Measurements from ENCODE around the gene CHRFAM7A.
"Not testable (repeated sequence)": the region's sequence is repeated elsewhere in the genome, so short reads cannot be mapped to it uniquely, and the experiment has no call there.

The CHRFAM7A gene

GRCh38 chr15:30392766-30393663 lies at the start of gene CHRFAM7A:
TSS of gene CHRFAM7A (minus strand) at chr15:30393540. CDS start at chr15:30383351, 10,189 bp downstream.
- H3K9ac ChIP-seq (ENCODE audit: low read depth, low read length); H3K36me3 ChIP-seq (ENCODE audit: insufficient read depth, low read depth, low read length); H3K9me3 ChIP-seq (ENCODE audit: insufficient read depth, low read depth, low read length); H3K4me3 ChIP-seq (ENCODE audit: low read length); H3K4me1 ChIP-seq (ENCODE audit: insufficient read depth, low read length); H3K27ac ChIP-seq (ENCODE audit: low read length); H3K27me3 ChIP-seq (ENCODE audit: insufficient read depth, low read length): not testable (repeated sequence)

GRCh38 chr15:30438348-30438747 lies 45.0 kb upstream of the CHRFAM7A start:
- not testable (repeated sequence) for H3K36me3 ChIP-seq (ENCODE audit: insufficient read depth, low read depth, low read length); H3K9me3 ChIP-seq (ENCODE audit: insufficient read depth, low read depth, low read length); H3K9ac ChIP-seq (ENCODE audit: low read depth, low read length); H3K4me3 ChIP-seq (ENCODE audit: low read length); H3K27me3 ChIP-seq (ENCODE audit: insufficient read depth, low read length); H3K4me1 ChIP-seq (ENCODE audit: insufficient read depth, low read length); H3K27ac ChIP-seq (ENCODE audit: low read length)

DNA sequence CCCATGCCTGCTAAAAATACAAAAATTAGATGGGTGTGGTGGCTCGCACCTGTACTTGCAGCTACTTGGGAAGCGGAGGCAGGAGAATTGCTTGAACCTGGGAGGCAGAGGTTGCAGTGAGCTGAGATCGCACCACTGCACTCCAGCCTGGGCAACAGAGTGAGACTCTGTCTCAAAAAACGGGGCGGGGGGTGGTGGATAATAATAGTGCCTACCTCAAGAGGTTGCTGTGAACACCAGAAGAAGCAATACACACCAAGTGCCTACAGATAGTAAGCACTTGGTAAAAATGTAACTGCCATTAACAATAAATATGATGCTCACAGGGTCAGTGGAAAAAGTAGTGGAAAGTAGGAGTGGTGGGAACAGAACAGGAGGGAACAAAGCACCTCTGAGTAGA lies 42.5 kb upstream of the CHRFAM7A start:
- H3K27ac ChIP-seq (ENCODE audit: low read length); H3K9me3 ChIP-seq (ENCODE audit: insufficient read depth, low read depth, low read length); H3K36me3 ChIP-seq (ENCODE audit: insufficient read depth, low read depth, low read length); H3K4me1 ChIP-seq (ENCODE audit: insufficient read depth, low read length); H3K4me3 ChIP-seq (ENCODE audit: low read length); H3K9ac ChIP-seq (ENCODE audit: low read depth, low read length); H3K27me3 ChIP-seq (ENCODE audit: insufficient read depth, low read length): not testable (repeated sequence)

GRCh38 chr15:30420723-30421122 lies 27.4 kb upstream of the CHRFAM7A start:
- H3K27ac ChIP-seq (ENCODE audit: low read length); H3K27me3 ChIP-seq (ENCODE audit: insufficient read depth, low read length); H3K4me3 ChIP-seq (ENCODE audit: low read length); H3K9me3 ChIP-seq (ENCODE audit: insufficient read depth, low read depth, low read length); H3K9ac ChIP-seq (ENCODE audit: low read depth, low read length); H3K36me3 ChIP-seq (ENCODE audit: insufficient read depth, low read depth, low read length); H3K4me1 ChIP-seq (ENCODE audit: insufficient read depth, low read length): not testable (repeated sequence)

DNA sequence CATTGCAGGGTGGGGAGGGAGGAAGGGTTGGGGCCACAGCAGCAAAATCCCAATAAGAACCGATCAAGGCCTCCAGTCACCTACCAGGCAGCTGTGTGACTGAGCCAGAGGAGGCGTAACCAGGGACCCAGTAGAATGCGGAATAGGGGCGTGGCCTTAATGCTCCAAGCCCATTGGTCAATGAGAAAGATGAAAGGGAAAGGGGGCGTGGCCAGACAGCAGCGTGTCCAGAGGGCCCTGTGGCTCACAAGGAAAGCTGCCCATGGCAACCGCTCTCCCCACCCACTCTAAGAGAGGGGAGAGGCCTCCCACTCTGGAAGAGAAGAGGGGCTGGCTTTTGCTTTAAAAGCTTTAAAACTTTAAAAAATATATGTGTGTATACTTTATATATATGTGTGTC lies 20.8 kb upstream of the CHRFAM7A start, which contains the start of gene GOLGA8R:
Gene GOLGA8R, minus strand, starts transcription at position 101 of the 400 bp plus-strand sequence. Its CDS starts 98 bp downstream, at position 3.
- not testable (repeated sequence) for H3K27ac ChIP-seq (ENCODE audit: low read length); H3K4me3 ChIP-seq (ENCODE audit: low read length); H3K9ac ChIP-seq (ENCODE audit: low read depth, low read length); H3K9me3 ChIP-seq (ENCODE audit: insufficient read depth, low read depth, low read length); H3K27me3 ChIP-seq (ENCODE audit: insufficient read depth, low read length); H3K36me3 ChIP-seq (ENCODE audit: insufficient read depth, low read depth, low read length); H3K4me1 ChIP-seq (ENCODE audit: insufficient read depth, low read length)

GRCh38 chr15:30407636-30408035 lies 14.3 kb upstream of the CHRFAM7A start:
- not testable (repeated sequence) for H3K36me3 ChIP-seq (ENCODE audit: insufficient read depth, low read depth, low read length); H3K27me3 ChIP-seq (ENCODE audit: insufficient read depth, low read length); H3K27ac ChIP-seq (ENCODE audit: low read length); H3K9ac ChIP-seq (ENCODE audit: low read depth, low read length); H3K4me1 ChIP-seq (ENCODE audit: insufficient read depth, low read length); H3K4me3 ChIP-seq (ENCODE audit: low read length); H3K9me3 ChIP-seq (ENCODE audit: insufficient read depth, low read depth, low read length)

- H3K9ac ChIP-seq (ENCODE audit: low read depth, low read length); H3K9me3 ChIP-seq (ENCODE audit: insufficient read depth, low read depth, low read length); H3K36me3 ChIP-seq (ENCODE audit: insufficient read depth, low read depth, low read length); H3K27me3 ChIP-seq (ENCODE audit: insufficient read depth, low read length); H3K27ac ChIP-seq (ENCODE audit: low read length); H3K4me3 ChIP-seq (ENCODE audit: low read length); H3K4me1 ChIP-seq (ENCODE audit: insufficient read depth, low read length): not testable (repeated sequence)
Measured at GRCh38 chr15:30398988-30399387, 5.6 kb upstream of the CHRFAM7A start.

DNA sequence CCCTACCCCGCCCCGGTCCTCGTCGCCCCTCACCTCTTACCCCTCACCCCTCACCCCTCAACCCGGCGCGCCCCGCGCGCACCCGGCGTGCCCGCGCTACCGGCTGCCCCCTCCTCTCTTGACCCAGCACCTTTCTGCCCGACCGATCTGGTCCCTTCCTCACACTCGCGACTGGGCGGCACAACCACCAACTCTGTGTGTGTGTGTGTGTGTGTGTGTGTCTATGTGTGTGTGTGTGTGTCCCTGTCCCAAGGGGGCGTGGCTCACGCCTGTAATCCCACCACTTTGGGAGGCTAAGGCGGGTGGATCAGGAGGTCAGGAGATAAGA lies 288 bp upstream of the CHRFAM7A start:
- not testable (repeated sequence) for H3K27me3 ChIP-seq (ENCODE audit: insufficient read depth, low read length); H3K36me3 ChIP-seq (ENCODE audit: insufficient read depth, low read depth, low read length); H3K9me3 ChIP-seq (ENCODE audit: insufficient read depth, low read depth, low read length); H3K9ac ChIP-seq (ENCODE audit: low read depth, low read length); H3K4me3 ChIP-seq (ENCODE audit: low read length); H3K4me1 ChIP-seq (ENCODE audit: insufficient read depth, low read length); H3K27ac ChIP-seq (ENCODE audit: low read length)

- not testable (repeated sequence) for H3K27me3 ChIP-seq (ENCODE audit: insufficient read depth, low read length); H3K9me3 ChIP-seq (ENCODE audit: insufficient read depth, low read depth, low read length); H3K9ac ChIP-seq (ENCODE audit: low read depth, low read length); H3K36me3 ChIP-seq (ENCODE audit: insufficient read depth, low read depth, low read length); H3K4me3 ChIP-seq (ENCODE audit: low read length); H3K4me1 ChIP-seq (ENCODE audit: insufficient read depth, low read length); H3K27ac ChIP-seq (ENCODE audit: low read length)
Measured at GRCh38 chr15:30386318-30386887, 6.9 kb downstream of the CHRFAM7A start.

- not testable (repeated sequence) for H3K36me3 ChIP-seq (ENCODE audit: insufficient read depth, low read depth, low read length); H3K4me1 ChIP-seq (ENCODE audit: insufficient read depth, low read length); H3K27ac ChIP-seq (ENCODE audit: low read length); H3K9me3 ChIP-seq (ENCODE audit: insufficient read depth, low read depth, low read length); H3K27me3 ChIP-seq (ENCODE audit: insufficient read depth, low read length); H3K9ac ChIP-seq (ENCODE audit: low read depth, low read length); H3K4me3 ChIP-seq (ENCODE audit: low read length)
Measured at GRCh38 chr15:30377082-30377413, 16.3 kb downstream of the CHRFAM7A start.

DNA sequence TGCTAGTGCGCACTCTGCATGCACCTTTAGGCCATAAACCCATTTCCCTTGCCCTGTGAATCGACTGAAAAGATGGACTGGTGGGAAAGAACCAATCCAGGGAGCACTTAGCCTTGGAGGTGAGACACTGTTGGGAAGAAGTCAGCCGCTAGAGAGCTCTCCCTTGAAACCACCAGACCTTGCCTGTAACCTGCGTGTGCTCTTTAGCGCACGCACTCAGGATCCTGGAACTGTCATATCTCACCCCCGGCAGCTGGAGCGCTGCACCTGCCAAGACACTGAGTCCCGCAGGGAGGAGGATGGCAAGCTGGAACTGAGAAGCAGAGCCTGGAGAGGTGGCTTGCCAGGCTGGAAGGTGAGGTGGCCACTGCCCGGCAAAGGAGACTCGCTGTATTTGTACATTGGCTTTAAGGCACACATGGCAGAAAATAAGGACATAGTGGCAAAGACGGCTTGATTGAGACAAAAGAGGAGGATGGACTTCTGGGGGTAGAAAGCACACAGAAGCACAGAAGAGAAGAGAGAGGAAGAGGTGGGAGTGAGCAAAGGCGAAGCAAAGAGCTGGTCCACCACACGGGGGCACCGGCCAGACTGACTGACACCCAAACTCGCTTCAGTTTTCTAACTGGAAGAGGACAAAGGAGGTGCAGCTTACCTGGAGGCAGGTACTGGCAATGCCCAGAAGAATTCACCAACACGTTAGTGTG lies 16.8 kb downstream of the CHRFAM7A start:
- not testable (repeated sequence) for H3K4me1 ChIP-seq (ENCODE audit: insufficient read depth, low read length); H3K27ac ChIP-seq (ENCODE audit: low read length); H3K36me3 ChIP-seq (ENCODE audit: insufficient read depth, low read depth, low read length); H3K9ac ChIP-seq (ENCODE audit: low read depth, low read length); H3K27me3 ChIP-seq (ENCODE audit: insufficient read depth, low read length); H3K4me3 ChIP-seq (ENCODE audit: low read length); H3K9me3 ChIP-seq (ENCODE audit: insufficient read depth, low read depth, low read length)

- not testable (repeated sequence) for H3K36me3 ChIP-seq (ENCODE audit: insufficient read depth, low read depth, low read length); H3K4me1 ChIP-seq (ENCODE audit: insufficient read depth, low read length); H3K27ac ChIP-seq (ENCODE audit: low read length); H3K4me3 ChIP-seq (ENCODE audit: low read length); H3K9me3 ChIP-seq (ENCODE audit: insufficient read depth, low read depth, low read length); H3K9ac ChIP-seq (ENCODE audit: low read depth, low read length); H3K27me3 ChIP-seq (ENCODE audit: insufficient read depth, low read length)
Measured at GRCh38 chr15:30375872-30376271, 17.5 kb downstream of the CHRFAM7A start.
